GM18505 (cell line): Measurements from ENCODE around the gene C17orf78.
"Not testable (repeated sequence)": the region's sequence is repeated elsewhere in the genome, so short reads cannot be mapped to it uniquely, and the experiment has no call there.

ENCODE experiments used
- ATAC-seq: cut with Tn5 transposase; IDR thresholded peaks from one replicate; pipeline ENCODE4 v1.9.1; 2021; ENCODE audit not compliant: unreplicated experiment
- POLR2A ChIP-seq: IDR thresholded peaks from 4 replicates; pipeline ENCODE4 v1.6.1; 2011; ENCODE audit warnings: borderline replicate concordance; ENCODE audit not compliant: insufficient read depth, insufficient read length; ENCODE audit errors: extremely low read depth

C17orf78 gene

DNA sequence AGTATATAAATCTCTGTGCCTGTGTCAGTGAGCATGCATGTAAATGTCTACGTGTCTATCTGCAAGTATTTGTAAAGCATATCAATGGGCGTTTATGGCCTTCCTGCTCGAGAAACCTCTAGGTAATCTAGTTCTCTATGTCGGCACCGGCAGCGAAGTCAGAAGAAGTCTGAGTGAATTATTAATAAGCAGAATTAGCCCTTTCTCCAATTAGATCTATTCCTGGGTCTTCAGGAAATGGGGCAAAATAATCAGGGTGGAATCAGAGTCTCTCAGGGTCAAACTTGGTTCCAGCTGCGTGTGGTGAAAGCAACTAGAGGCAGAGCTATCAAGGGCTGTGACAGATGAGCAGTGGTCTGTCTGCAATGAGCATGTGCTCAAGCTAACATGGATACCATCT is at the start of gene C17orf78:
Gene C17orf78 (plus strand): TSS at position 280 of the 400 bp plus-strand sequence. CDS start 108 bp downstream, at position 388.
- ATAC-seq, result no peak
- TF ChIP-seq POLR2A, result no peak

GRCh38 chr17:37327341-37328090 is 48.3 kb upstream of the C17orf78 start:
- no peak for ATAC-seq
- no peak for TF ChIP-seq POLR2A

DNA sequence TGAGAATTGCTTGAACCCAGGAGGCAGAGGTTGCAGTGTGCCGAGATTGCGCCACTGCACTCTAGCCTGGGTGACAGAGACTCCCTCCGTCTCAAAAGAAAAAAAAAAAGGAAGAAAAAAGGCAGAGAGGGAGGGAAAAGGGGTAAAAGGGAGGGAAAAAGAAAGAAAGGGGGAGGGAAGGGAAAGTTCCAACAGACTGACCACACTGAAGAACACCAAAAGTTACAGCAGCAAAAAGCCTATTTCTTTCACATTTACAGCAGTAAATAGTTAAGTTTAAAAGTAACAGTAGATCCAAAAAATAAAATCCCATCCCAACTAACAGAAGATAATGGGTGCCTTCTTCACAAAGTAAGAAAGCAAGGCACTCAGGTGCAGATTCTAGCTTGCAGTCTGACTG is 36.9 kb upstream of the C17orf78 start:
- ATAC-seq, result no peak
- TF ChIP-seq POLR2A, result no peak

GRCh38 chr17:37339321-37339720 is 36.5 kb upstream of the C17orf78 start:
- ATAC-seq, result no peak
- TF ChIP-seq POLR2A, result no peak

GRCh38 chr17:37340804-37341203 is 35.0 kb upstream of the C17orf78 start:
- no peak for ATAC-seq
- no peak for TF ChIP-seq POLR2A

GRCh38 chr17:37342589-37342988 is 33.2 kb upstream of the C17orf78 start:
- TF ChIP-seq POLR2A, result no peak
- ATAC-seq, result no peak

GRCh38 chr17:37344519-37344918 is 31.3 kb upstream of the C17orf78 start:
- no peak for ATAC-seq
- no peak for TF ChIP-seq POLR2A

GRCh38 chr17:37346863-37347402 is 28.9 kb upstream of the C17orf78 start:
- not testable (repeated sequence) for ATAC-seq

- not testable (repeated sequence) for ATAC-seq
Observed at GRCh38 chr17:37356796-37357569, 18.8 kb upstream of the C17orf78 start.

DNA sequence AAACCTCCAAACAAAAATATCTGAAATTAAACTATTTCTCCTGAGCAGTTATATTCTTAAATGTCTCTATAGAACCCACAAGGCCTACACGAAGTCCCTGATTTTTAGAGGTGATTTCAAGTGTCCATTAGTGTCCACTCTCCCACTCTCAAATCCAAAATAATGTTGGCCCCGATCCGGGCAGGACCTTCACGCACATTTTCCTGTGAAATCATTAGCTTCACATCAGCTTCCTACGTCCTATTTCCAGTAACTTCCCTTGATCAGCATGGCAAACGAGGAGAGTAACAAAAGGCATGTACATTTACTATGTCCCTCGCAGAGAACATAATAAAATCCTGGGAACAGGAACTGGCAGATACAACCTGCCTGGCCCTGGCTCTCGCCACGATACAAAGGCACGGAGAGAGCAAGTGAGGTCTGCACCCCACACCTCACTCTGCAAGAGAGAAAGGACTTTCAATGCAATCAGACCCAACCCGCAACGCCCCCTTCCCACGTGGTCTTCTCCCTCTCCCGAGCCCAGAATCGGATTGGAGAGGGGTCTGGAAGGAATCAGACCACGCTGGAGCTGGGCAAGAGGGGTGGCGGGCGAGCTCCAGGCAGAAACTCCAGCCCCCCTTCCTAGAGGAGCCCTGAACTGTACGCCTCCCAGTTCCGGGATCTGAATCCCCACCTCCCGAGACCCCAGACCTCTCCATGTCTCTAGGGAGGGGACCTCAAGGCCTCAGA is 17.5 kb upstream of the C17orf78 start:
- no peak for TF ChIP-seq POLR2A
- peak; percentile 12 for ATAC-seq

DNA sequence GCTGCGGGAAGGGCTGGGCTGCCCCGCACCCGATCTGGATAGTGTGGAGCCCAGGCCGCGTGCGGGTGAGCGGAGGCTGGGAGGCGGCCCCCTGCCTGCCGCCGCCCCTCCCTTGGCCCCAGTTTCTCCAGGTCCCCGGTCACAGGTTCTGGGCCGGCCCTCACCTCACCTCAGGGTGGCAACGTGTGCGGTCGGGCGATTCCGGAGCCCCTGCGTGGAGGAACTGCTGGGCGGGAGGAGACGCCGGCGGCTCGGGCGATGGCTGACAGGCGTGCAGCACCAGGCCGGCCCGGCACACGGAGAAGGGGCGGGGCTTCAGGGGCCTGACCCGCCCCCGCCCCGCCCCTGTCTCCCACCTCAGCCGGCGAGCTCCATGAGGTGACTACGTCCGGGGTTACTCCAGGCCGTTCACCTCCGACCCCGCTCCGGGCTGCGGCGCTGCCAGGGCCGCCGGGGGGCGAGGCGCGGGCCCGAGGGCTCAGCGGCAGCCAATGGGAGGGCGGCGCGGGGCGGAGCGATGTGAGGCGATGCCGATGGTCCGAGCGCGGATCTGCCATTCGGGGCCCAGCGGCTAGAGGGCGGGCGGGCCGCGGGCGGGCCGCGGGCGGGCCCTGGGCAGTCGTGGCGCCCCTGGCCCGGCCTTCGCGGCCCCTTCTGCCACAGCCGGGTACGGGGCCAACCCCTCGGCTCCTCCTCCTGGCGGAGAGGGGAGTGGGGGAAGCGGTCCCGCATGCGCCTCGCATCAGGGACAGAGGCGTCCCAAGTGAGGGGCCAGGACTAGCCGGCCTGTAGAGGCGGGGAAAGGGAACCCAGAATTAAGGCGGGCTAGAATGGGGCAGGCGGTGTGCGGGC is 16.7 kb upstream of the C17orf78 start:
- TF ChIP-seq POLR2A, result no peak
- ATAC-seq, result peak; percentile 83

GRCh38 chr17:37359682-37360188 is 16.1 kb upstream of the C17orf78 start:
- no peak for TF ChIP-seq POLR2A
- ATAC-seq, result no peak

DNA sequence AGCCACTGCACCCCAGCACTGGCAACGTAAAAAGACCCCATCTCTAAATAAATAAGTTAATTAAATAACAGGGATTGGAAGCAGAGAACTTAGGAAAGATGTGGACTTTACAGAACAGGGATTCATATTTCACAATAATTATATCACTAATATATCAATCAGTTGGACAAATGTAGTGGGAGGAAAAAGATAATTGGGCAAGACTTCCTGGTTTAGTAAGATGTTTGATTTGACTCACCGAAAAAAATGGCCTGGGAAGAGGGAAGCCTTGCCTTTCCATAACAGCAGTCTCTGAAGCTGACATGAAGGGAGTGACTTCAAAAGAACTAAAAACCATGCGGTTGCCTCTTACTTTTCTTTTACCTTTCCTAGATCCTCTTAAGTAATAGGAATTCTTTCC is 15.2 kb upstream of the C17orf78 start:
- TF ChIP-seq POLR2A, result no peak

GRCh38 chr17:37361543-37361942 is 14.2 kb upstream of the C17orf78 start:
- no peak for TF ChIP-seq POLR2A
- ATAC-seq, result no peak

More for the DNA sequence above, 15.2 kb upstream of the C17orf78 start:
- ATAC-seq, result no peak
